H9 (cell line): ENCODE measurements around the gene GUK1. TPM values are rescaled to one million over a fixed set of nuclear protein-coding genes. Genes with fewer than 3 reads are reported as not detected.

Source experiments
- DNase-seq: peaks from one replicate; pipeline ENCODE4 v3.0.0-alpha.2; 2017
- H2AFZ ChIP-seq: one replicate; pipeline ENCODE4 v1.6.1; 2013; ENCODE audit warnings: mild to moderate bottlenecking, low read length, control low read depth, moderate library complexity
- H2AK5ac ChIP-seq: 2 replicates; pipeline ENCODE4 v1.6.1; 2013; ENCODE audit warnings: low read length, control low read depth, mixed read lengths; ENCODE audit not compliant: insufficient read length
- H2BK120ac ChIP-seq: one replicate; pipeline ENCODE4 v1.6.1; 2013; ENCODE audit warnings: low read depth, mild to moderate bottlenecking, low read length, control low read depth, inconsistent platforms; ENCODE audit not compliant: poor library complexity, severe bottlenecking
- H2BK12ac ChIP-seq: 2 replicates; pipeline ENCODE4 v1.6.1; 2013; ENCODE audit warnings: low read length, control low read depth, mixed read lengths, low read depth; ENCODE audit not compliant: insufficient read length
- H2BK15ac ChIP-seq: 2 replicates; pipeline ENCODE4 v1.6.1; 2013; ENCODE audit warnings: low read depth, low read length, control low read depth
- H2BK20ac ChIP-seq: one replicate; pipeline ENCODE4 v1.6.1; 2013; ENCODE audit warnings: low read depth, mild to moderate bottlenecking, low read length, control low read depth, inconsistent platforms; ENCODE audit not compliant: poor library complexity, severe bottlenecking
- H2BK5ac ChIP-seq: 2 replicates; pipeline ENCODE4 v1.6.1; 2013; ENCODE audit warnings: low read length, control low read depth, mixed read lengths; ENCODE audit not compliant: insufficient read length
- H3K14ac ChIP-seq: 2 replicates; pipeline ENCODE4 v1.6.1; 2013; ENCODE audit warnings: low read length, control low read depth; ENCODE audit not compliant: insufficient read depth
- H3K18ac ChIP-seq: 2 replicates; pipeline ENCODE4 v1.6.1; 2013; ENCODE audit warnings: low read depth, mild to moderate bottlenecking, mixed read lengths, low read length, control low read depth; ENCODE audit not compliant: insufficient read length
- H3K23ac ChIP-seq: 2 replicates; pipeline ENCODE4 v1.6.1; 2013; ENCODE audit warnings: low read length, control low read depth, mixed read lengths, low read depth; ENCODE audit not compliant: insufficient read length
- H3K23me2 ChIP-seq: 2 replicates; pipeline ENCODE4 v1.6.1; 2013; ENCODE audit warnings: low read depth, mild to moderate bottlenecking, mixed read lengths, low read length, control low read depth; ENCODE audit not compliant: insufficient read length, poor library complexity, severe bottlenecking
- H3K27ac ChIP-seq: 2 replicates; pipeline ENCODE4 v1.5.1; 2013; ENCODE audit warnings: low read length, control low read depth, mixed read lengths, low read depth; ENCODE audit not compliant: insufficient read length
- H3K27me3 ChIP-seq: 2 replicates; pipeline ENCODE4 v1.6.1; 2013; ENCODE audit warnings: low read length, control low read depth, inconsistent platforms; ENCODE audit not compliant: insufficient read depth
- H3K4ac ChIP-seq: 2 replicates; pipeline ENCODE4 v1.6.1; 2013; ENCODE audit warnings: low read depth, mild to moderate bottlenecking, control low read depth, inconsistent platforms, low read length, moderate library complexity
- H3K4me1 ChIP-seq: 2 replicates; pipeline ENCODE4 v1.6.1; 2013; ENCODE audit warnings: low read length, control low read depth, inconsistent platforms; ENCODE audit not compliant: insufficient read depth
- H3K4me2 ChIP-seq: 2 replicates; pipeline ENCODE4 v1.6.1; 2013; ENCODE audit warnings: low read length, control low read depth, mixed read lengths; ENCODE audit not compliant: insufficient read length, insufficient read depth
- H3K56ac ChIP-seq: 2 replicates; pipeline ENCODE4 v1.6.1; 2013; ENCODE audit warnings: low read depth, mild to moderate bottlenecking, mixed read lengths, low read length, control low read depth; ENCODE audit not compliant: insufficient read length
- H3K79me1 ChIP-seq: 2 replicates; pipeline ENCODE4 v1.6.1; 2013; ENCODE audit warnings: low read depth, mild to moderate bottlenecking, moderate library complexity, low read length, control low read depth, inconsistent platforms; ENCODE audit not compliant: insufficient read depth, poor library complexity, severe bottlenecking
- H3K79me2 ChIP-seq: 2 replicates; pipeline ENCODE4 v1.6.1; 2013; ENCODE audit warnings: low read length, control low read depth, inconsistent platforms; ENCODE audit not compliant: insufficient read depth
- H3K9ac ChIP-seq: 2 replicates; pipeline ENCODE4 v1.6.1; 2013; ENCODE audit warnings: low read length, control low read depth, mixed read lengths; ENCODE audit not compliant: insufficient read length; ENCODE audit errors: extremely low read depth
- H3K9me3 ChIP-seq: one replicate; pipeline ENCODE4 v1.6.1; 2013; ENCODE audit warnings: low read depth, low read length, inconsistent platforms; ENCODE audit not compliant: control insufficient read depth
- H3T11ph ChIP-seq: one replicate; pipeline ENCODE4 v1.6.1; 2013; ENCODE audit warnings: mild to moderate bottlenecking, low read length, control low read depth, inconsistent platforms
- H4K20me1 ChIP-seq: one replicate; pipeline ENCODE4 v1.6.1; 2013; ENCODE audit not compliant: control insufficient read depth, insufficient read length, insufficient read depth
- H4K5ac ChIP-seq: 2 replicates; pipeline ENCODE4 v1.6.1; 2013; ENCODE audit warnings: low read depth, mild to moderate bottlenecking, mixed read lengths, low read length, control low read depth; ENCODE audit not compliant: insufficient read length
- H4K8ac ChIP-seq: replicated peaks from 2 replicates; pipeline ENCODE4 v1.6.1; 2013; ENCODE audit warnings: low read length, control low read depth, mixed read lengths, low read depth; ENCODE audit not compliant: insufficient read length
- H4K91ac ChIP-seq: 2 replicates; pipeline ENCODE4 v1.6.1; 2013; ENCODE audit warnings: low read depth, mild to moderate bottlenecking, moderate library complexity, mixed read lengths, low read length, control low read depth; ENCODE audit not compliant: insufficient read length
- H3K27ac Mint-ChIP-seq, 3 experiments: 2 replicates in 2 of 3; 3 replicates in 1 of 3; pipeline ENCODE4 v1.8.0; 2020 to 2021; ENCODE audit warnings: mixed read lengths in 3 of 3, mild to moderate bottlenecking in 1 of 3, moderate library complexity in 1 of 3
- H3K27me3 Mint-ChIP-seq: 2 replicates; pipeline ENCODE4 v1.8.0; 2021; ENCODE audit warnings: low read depth, mild to moderate bottlenecking, moderate library complexity, mixed read lengths
- H3K36me3 Mint-ChIP-seq, 3 experiments: 2 replicates in 2 of 3; 3 replicates in 1 of 3; pipeline ENCODE4 v1.8.0; 2020 to 2021; ENCODE audit warnings: low read depth in 3 of 3, mixed read lengths in 3 of 3; ENCODE audit not compliant: insufficient read depth in 1 of 3
- H3K4me1 Mint-ChIP-seq, 2 experiments: 2 replicates each; pipeline ENCODE4 v1.8.0; 2020; ENCODE audit warnings: mixed read lengths in 2 of 2
- H3K4me3 Mint-ChIP-seq, 2 experiments: 2 replicates in 1 of 2; 3 replicates in 1 of 2; pipeline ENCODE4 v1.8.0; 2020 to 2021; ENCODE audit warnings: mild to moderate bottlenecking in 2 of 2, mixed read lengths in 2 of 2, moderate library complexity in 1 of 2
- H3K9me3 Mint-ChIP-seq, 2 experiments: 2 replicates in 1 of 2; 3 replicates in 1 of 2; pipeline ENCODE4 v1.8.0; 2020; ENCODE audit warnings: mild to moderate bottlenecking in 2 of 2, mixed read lengths in 2 of 2, moderate library complexity in 1 of 2
- CTCF ChIP-seq: fragments of 200-600 bp; sonication (generic); conservative IDR thresholded peaks from 3 replicates; pipeline ENCODE4 v1.8.0; 2021; ENCODE audit warnings: antibody characterized with exemption, mild to moderate bottlenecking
- WGBS: extraction: QIAGEN DNeasy Blood & Tissue Kit; methylation state at CpG from one replicate; pipeline ENCODE4 v1.1.7; 2013; ENCODE audit warnings: missing lambda C conversion rate, low lambda C conversion rate, mixed read lengths; ENCODE audit not compliant: insufficient read length; ENCODE audit errors: extremely low coverage; 5-methylcytosine and 5-hydroxymethylcytosine counted together
- total RNA-seq: library from RNA; stranded (reverse); gene quantifications from 2 replicates; pipeline ENCODE4 v1.2.1, GENCODE V29; 2021

GUK1 gene
- total RNA-seq, 1 experiment from 2014 or later = 88.2 TPM

GRCh38 chr1:228151180-228151925 lies 11.3 kb downstream of the GUK1 start:
- Histone ChIP-seq H4K8ac (no peak overlapping the region), H4K91ac (no peak overlapping the region), H3K79me2 (no peaks in the 10 kb centered on the region), H3K27me3 (no peaks in the 10 kb centered on the region; the same call in 1 of the 2 replicates), H2AFZ (no peak overlapping the region), H3K79me1 (no peaks in the 10 kb centered on the region), H3K27ac (no peak overlapping the region), H2BK15ac (no peak overlapping the region), H2BK5ac (no peak overlapping the region), H3K18ac (no peak overlapping the region), H3K4me2 (no peak overlapping the region), H2BK20ac (no peak overlapping the region), H3K9ac (no peak overlapping the region), H3K14ac (no peak overlapping the region), H3K9me3 (no peaks in the 10 kb centered on the region), H2BK12ac (no peak overlapping the region), H3K4me1 (no peaks in the 10 kb centered on the region), H3T11ph (no peak overlapping the region), H2BK120ac (no peak overlapping the region), H4K5ac (no peak overlapping the region), H3K56ac (no peak overlapping the region), H4K20me1 (peaks cover 3% of the 10 kb centered on the region), H3K23me2 (no peaks in the 10 kb centered on the region), H2AK5ac (no peak overlapping the region), H3K4ac (no peak overlapping the region), H3K23ac (no peak overlapping the region)
- no peak for TF ChIP-seq CTCF
- H3K27me3 Mint-ChIP-seq = no peaks in the 10 kb centered on the region
- H3K4me1 Mint-ChIP-seq = peaks cover 3 to 9% of the 10 kb centered on the region in 2 experiments; a peak in 2 of 4 replicates
- H3K27ac Mint-ChIP-seq = peak overlapping the region in 2 of 3 experiments; percentile 27 to 65; a peak in 3 of 7 replicates
- WGBS = no CpG with 5 or more reads among the region's 12 CpGs
- H3K36me3 Mint-ChIP-seq = no peaks in the 10 kb centered on the region
- no peaks in the 10 kb centered on the region for H3K9me3 Mint-ChIP-seq
- H3K4me3 Mint-ChIP-seq = no peak overlapping the region; a peak in 1 of 5 replicates
- peak; percentile 24 for DNase-seq
